ENCODE results near the gene SCNN1A. TPM values are rescaled to one million over a fixed set of nuclear protein-coding genes. Genes with fewer than 3 reads are reported as not detected.

Gene SCNN1A
- total and polyA plus RNA-seq, 2 of the 4 experiments (the other 2 are of a cell fraction), result 0.41 TPM; not detected in 1

GRCh38 chr12:6334940-6335450 lies 40.4 kb downstream of the SCNN1A start:
- TF ChIP-seq BHLHE40 (IDR thresholded peaks at IDR 0.05; ENCODE audit: low read depth, low read length), result peak; percentile 59; the same call in 1 of the 2 replicates
- TF ChIP-seq RCOR1 (IDR thresholded peaks at IDR 0.05; ENCODE audit: insufficient replicate concordance, low read length), result no peak
- WGBS, 2 experiments (ENCODE audit: extremely low coverage in 2 of 2, insufficient read length in 1 of 2), result 50% methylated on average over 6 of the region's 13 CpGs; no CpG with 5 or more reads in 1 of the 2 experiments
- dilution Hi-C loops (cut with HindIII; ENCODE audit: low sequenced_read_pairs, unreplicated experiment), result no loop called here
- Histone ChIP-seq H4K8ac (ENCODE audit: low read depth in 2 of 2, low read length in 2 of 2) (peak overlapping the region; percentile 37 to 94; a peak in 3 of 4 replicates), H2BK20ac (ENCODE audit: low read depth, low read length) (peak overlapping the region; percentile 93), H4K5ac (ENCODE audit: low read depth, low read length) (peak overlapping the region; percentile 25), H2AK5ac (ENCODE audit: low read depth, low read length) (peak overlapping the region; percentile 99), H3K27me3 (ENCODE audit: control insufficient read depth, insufficient read depth, low read length) (no peaks in the 10 kb centered on the region), H4K20me1 (ENCODE audit: insufficient read depth, low read length) (peaks cover 86% of the 10 kb centered on the region), H2BK5ac (ENCODE audit: low read depth, low read length, poor library complexity, severe bottlenecking) (peak overlapping the region; percentile 95), H3K4me2 (ENCODE audit: low read depth, low read length) (peak overlapping the region; percentile 70), H3K9ac (ENCODE audit: low read depth, low read length) (peak overlapping the region; percentile 71), H3K14ac (replicated peaks; ENCODE audit: low read depth, low read length) (peak overlapping the region; percentile 74), H3K27ac (ENCODE audit: insufficient read depth, low read length) (peak overlapping the region; percentile 94), H3K4ac (ENCODE audit: low read depth, low read length) (peak overlapping the region; percentile 99), H3K4me3 (ENCODE audit: insufficient read depth, low read depth, low read length) (no peak overlapping the region), H3K36me3 (ENCODE audit: control insufficient read depth, insufficient read depth, low read length) (peaks cover 54% of the 10 kb centered on the region), H2AK9ac (replicated peaks; ENCODE audit: low read depth, low read length, poor library complexity) (peak overlapping the region; percentile 99), H3K79me1 (ENCODE audit: low read depth in 1 of 2, low read length in 2 of 2) (peaks cover 22 to 89% of the 10 kb centered on the region in 2 experiments), H2BK120ac (ENCODE audit: low read depth, low read length) (peak overlapping the region; percentile 98), H3K9me3 (ENCODE audit: control insufficient read depth, insufficient read depth, low read length) (no peaks in the 10 kb centered on the region), H3K9me1 (ENCODE audit: insufficient read depth, low read length) (peaks cover 39% of the 10 kb centered on the region), H3K56ac (ENCODE audit: extremely low read depth, insufficient read depth, low read length) (peak overlapping the region; percentile 96; the same call in 1 of the 2 replicates), H3K4me1 (ENCODE audit: control insufficient read depth, insufficient read depth, low read length) (peaks cover 64% of the 10 kb centered on the region), H3K23ac (ENCODE audit: low read depth, low read length) (peak overlapping the region; percentile 95), H4K91ac (ENCODE audit: insufficient read depth, low read depth, low read length) (peak overlapping the region; percentile 99), H3K18ac (ENCODE audit: low read depth, low read length) (peak overlapping the region; percentile 80), H2AFZ (replicated peaks; ENCODE audit: low read length, poor library complexity) (no peak overlapping the region), H2BK15ac (ENCODE audit: low read depth, low read length) (peak overlapping the region; percentile 32; the same call in 2 of the 3 replicates)
- no peak for ATAC-seq (ENCODE audit: low read depth)
- CTCF ChIA-PET, result interaction anchor here (0.6 to 1.2 kb wide), 7 partner anchors 28 to 89 kb away, joined by 3 to 5 read pairs (median 3); partner anchors contain the start of genes LTBR and SCNN1A
- no TSS peak for BruUV-seq (replicated peaks)
- peak; percentile 39 for DNase-seq
- POLR2A ChIA-PET (ENCODE audit: unreplicated experiment), result interaction anchor here (0.6 to 1.6 kb wide), 4 partner anchors 13 to 199 kb away, joined by 3 to 14 read pairs (median 4); partner anchors contain the start of gene GAPDH
- in situ Hi-C loops (cut with MboI; ENCODE audit: low sequenced_read_pairs), result loop anchor here (5.0 to 10.0 kb wide), 2 partner anchors 37 to 210 kb away; no protein-coding TSS in a partner anchor
- intact Hi-C loops (cut with micrococcal nuclease), result no loop called here

All from IMR-90 (cell line).